Gastroesophageal sphincter (tissue), 3 donors: ENCODE data around the gene NETO2.

Experiments
- EP300 ChIP-seq: sonication (generic); formaldehyde crosslinking; IDR thresholded peaks from one replicate; pipeline ENCODE4 v1.6.1; 2017; ENCODE audit warnings: antibody characterized with exemption, mild to moderate bottlenecking
- TF ChIP-seq, protein P1 (sequence below), 4 experiments: fragments of 200-600 bp in 2 of 4; fragments of 450-650 bp in 2 of 4; sonication (generic) in 1 of 4; IDR thresholded peaks; one replicate each; pipeline ENCODE4 v1.5.1; 2017 to 2019; ENCODE audit warnings: antibody characterized with exemption in 4 of 4, mild to moderate bottlenecking in 2 of 4, moderate library complexity in 2 of 4

DNA sequence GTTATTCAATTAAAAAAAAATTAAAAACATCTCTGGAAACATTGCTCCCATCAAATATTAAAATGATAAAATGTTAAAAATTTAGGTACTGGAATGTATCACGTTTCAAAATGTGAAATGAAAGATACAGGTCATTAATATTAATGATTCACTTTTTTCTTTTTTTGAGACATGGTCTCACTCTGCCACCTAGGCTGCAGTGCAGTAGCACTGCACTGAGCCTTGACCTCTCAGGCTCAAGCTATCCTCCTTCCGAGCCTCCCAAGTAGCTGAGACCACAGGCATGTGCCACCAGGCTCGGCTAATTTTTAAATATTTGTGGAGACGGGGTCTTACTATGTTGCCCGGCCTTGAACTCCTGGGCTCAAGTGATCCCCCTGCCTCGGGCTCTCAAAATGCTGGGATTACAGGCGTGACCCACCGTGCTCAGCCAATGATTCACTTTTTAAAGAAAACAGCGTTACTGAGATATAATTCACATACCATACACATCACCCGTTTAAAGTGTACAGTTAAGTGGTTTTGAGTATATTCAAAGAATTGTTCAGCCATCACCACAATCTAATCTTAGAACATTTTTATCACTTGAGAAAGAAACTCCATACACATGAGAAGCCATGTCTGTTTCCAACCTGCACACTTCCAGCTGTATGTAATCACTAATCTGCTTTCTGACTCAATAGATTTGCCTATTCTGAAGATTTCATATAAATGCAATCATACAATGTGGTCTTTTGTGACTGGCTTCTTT is 19.1 kb upstream of the NETO2 start:
- TF ChIP-seq, protein P1, sequence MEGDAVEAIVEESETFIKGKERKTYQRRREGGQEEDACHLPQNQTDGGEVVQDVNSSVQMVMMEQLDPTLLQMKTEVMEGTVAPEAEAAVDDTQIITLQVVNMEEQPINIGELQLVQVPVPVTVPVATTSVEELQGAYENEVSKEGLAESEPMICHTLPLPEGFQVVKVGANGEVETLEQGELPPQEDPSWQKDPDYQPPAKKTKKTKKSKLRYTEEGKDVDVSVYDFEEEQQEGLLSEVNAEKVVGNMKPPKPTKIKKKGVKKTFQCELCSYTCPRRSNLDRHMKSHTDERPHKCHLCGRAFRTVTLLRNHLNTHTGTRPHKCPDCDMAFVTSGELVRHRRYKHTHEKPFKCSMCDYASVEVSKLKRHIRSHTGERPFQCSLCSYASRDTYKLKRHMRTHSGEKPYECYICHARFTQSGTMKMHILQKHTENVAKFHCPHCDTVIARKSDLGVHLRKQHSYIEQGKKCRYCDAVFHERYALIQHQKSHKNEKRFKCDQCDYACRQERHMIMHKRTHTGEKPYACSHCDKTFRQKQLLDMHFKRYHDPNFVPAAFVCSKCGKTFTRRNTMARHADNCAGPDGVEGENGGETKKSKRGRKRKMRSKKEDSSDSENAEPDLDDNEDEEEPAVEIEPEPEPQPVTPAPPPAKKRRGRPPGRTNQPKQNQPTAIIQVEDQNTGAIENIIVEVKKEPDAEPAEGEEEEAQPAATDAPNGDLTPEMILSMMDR (IDR thresholded peaks at IDR 0.05), result no peak
- TF ChIP-seq EP300, result no peak
